ENCODE data around the gene CACFD1.
"Not testable (repeated sequence)": the region's sequence is repeated elsewhere in the genome, so short reads cannot be mapped to it uniquely, and the experiment has no call there.

CACFD1 gene

DNA sequence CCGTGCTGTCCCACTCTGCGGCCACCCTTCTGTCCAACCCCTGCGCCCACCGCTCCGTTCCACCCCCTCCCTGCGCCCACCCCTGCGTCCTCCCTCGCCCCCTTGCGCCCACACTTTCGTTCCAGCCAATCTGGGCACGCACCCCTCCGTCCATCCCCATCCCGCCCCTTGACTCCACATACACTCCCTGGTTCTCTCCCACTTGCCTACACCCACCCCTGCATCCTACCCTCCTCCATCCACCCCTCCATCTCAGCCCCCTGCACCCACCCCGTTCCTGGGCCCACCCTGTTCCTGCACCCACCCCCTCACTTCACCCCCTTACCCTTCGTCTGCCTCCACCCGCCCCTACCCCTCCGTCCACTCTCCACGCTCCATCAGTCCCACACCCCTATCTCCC lies 30.6 kb upstream of the CACFD1 start:
- TF ChIP-seq POLR2A (IDR thresholded peaks at IDR 0.05; ENCODE audit: low read depth, low read length) = no peak
- no peak for FAIRE-seq
- no peak for DNase-seq (ENCODE audit: insufficient read length, low spot score)

DNA sequence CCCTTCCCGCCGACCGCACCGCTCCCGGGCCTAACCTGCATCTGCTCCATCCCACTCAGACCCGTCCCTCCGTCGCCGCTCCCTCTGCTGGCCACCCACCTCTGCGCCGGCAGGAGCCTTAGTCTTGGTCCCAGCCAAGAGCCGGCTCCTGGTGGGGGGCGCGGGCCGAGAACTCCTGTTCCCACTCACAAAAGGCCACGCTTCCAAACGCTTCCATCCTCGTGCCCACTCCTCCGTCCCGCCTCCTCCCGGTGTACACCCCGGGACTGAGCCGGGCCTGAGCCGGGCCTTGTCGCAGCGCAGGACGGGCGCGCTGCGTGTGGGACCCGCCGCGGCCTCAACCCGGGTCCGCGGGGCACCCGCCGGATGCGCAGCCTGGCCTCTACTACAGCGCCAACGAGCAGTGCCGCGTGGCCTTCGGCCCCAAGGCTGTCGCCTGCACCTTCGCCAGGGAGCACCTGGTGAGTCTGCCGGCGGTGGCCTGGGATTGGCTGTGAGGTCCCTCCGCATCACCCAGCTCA lies 30.1 kb upstream of the CACFD1 start:
- DNase-seq (ENCODE audit: insufficient read length, low spot score) (no peak), FAIRE-seq (no peak)
- no peak for TF ChIP-seq POLR2A (IDR thresholded peaks at IDR 0.05; ENCODE audit: low read depth, low read length)

DNA sequence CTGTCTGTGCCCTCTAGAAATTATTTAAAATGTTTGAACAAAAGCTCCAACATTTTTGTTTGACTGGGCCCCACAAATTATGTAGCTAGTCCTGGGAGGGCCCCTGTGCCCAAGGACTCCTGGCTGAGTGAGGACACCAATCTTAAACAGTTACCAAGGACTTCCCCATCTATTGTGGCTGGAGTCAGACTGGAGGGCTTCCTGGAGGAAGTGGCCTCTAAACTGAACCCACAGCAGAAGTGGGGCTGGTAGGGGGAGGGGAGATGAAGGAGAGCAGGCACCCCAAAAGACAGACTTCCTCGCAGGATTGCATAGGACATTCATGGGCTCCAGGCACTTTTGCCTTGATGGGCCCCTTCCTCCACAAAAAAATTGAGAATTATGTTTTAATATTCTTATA lies 29.5 kb upstream of the CACFD1 start:
- DNase-seq (ENCODE audit: insufficient read length, low spot score) (no peak), FAIRE-seq (no peak)
- TF ChIP-seq POLR2A (IDR thresholded peaks at IDR 0.05; ENCODE audit: low read depth, low read length) = no peak

DNA sequence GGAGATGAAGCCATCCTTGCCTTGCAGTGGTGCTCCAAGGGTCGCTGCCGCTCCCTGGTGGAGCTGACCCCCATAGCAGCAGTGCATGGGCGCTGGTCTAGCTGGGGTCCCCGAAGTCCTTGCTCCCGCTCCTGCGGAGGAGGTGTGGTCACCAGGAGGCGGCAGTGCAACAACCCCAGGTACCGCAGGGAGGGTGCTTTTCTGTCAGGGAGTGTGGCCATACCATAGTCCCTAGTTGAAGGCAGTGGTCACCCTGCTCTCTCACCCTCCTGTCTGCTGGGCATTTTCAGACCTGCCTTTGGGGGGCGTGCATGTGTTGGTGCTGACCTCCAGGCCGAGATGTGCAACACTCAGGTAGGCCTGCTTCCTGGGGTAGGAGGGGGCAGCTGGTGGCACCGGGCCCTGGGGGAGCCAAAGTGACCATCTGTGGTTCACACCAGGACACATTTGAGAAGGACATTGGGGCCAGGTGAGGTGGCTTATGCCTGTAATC lies 26.4 kb upstream of the CACFD1 start:
- no peak for DNase-seq (ENCODE audit: insufficient read length, low spot score)
- no peak for FAIRE-seq
- no peak for TF ChIP-seq POLR2A (IDR thresholded peaks at IDR 0.05; ENCODE audit: low read depth, low read length)

DNA sequence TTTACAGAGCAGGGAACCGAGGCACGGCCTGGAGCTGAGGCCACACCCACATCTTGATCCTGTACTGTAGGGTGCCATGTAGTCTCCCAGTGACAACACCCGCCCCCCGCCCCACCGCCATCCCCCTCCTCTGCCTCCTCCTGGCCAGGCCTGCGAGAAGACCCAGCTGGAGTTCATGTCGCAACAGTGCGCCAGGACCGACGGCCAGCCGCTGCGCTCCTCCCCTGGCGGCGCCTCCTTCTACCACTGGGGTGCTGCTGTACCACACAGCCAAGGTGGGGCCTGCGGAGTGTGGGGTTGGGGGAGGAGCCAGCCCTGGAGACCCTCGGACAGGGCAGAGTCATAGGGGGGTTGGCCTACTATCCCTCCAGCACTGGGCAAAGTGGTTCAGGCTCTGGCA lies 23.1 kb upstream of the CACFD1 start:
- FAIRE-seq = no peak
- TF ChIP-seq POLR2A (IDR thresholded peaks at IDR 0.05; ENCODE audit: low read depth, low read length) = no peak
- DNase-seq (ENCODE audit: insufficient read length, low spot score) = no peak

DNA sequence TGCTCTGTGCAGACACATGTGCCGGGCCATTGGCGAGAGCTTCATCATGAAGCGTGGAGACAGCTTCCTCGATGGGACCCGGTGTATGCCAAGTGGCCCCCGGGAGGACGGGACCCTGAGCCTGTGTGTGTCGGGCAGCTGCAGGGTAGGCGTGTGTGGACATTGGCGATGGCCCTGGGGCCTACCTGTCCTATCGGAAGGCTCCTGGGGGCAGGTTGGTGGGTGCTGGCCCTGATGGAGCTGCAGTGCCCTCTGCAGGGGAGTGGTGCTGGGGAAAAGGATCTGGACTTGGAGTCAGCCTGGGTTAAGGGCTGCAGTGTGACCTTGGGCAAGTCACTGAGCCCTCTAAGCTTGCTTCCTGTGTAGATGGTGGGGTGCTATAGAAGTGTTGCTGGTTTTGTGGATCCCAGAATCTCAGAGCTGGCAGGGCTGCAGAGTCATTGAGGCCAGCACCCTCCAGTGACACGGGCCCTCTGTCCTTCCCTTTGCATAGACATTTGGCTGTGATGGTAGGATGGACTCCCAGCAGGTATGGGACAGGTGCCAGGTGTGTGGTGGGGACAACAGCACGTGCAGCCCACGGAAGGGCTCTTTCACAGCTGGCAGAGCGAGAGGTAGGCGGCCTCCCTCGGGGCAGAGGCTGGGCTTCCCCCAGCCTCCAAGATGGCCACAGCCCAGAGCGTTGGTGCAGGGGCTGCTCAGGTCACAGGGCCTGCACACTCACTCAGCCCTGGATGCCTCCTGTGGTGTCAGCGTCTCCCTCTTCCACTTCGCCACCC lies 21.8 kb upstream of the CACFD1 start:
- no peak for TF ChIP-seq POLR2A (IDR thresholded peaks at IDR 0.05; ENCODE audit: low read depth, low read length)
- DNase-seq (ENCODE audit: insufficient read length, low spot score) (no peak), FAIRE-seq (no peak)

DNA sequence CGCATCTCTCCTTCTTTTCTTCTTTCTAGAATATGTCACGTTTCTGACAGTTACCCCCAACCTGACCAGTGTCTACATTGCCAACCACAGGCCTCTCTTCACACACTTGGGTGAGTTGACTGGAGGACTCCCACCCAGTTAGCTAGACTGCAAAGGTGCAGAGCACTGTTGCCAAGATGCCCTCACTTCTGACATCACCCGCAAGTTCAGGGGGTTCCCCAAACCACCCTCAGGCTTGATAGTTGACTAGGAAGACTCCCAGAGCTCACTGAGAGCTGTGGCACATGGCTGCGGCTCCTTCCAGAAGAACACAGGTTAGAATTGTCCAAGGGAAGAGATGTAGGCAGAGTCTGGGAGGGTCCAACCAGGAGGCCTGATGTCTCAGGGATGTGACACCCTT lies 20.4 kb upstream of the CACFD1 start:
- TF ChIP-seq POLR2A (IDR thresholded peaks at IDR 0.05; ENCODE audit: low read depth, low read length) = no peak
- FAIRE-seq (no peak), DNase-seq (ENCODE audit: insufficient read length, low spot score) (no peak)

DNA sequence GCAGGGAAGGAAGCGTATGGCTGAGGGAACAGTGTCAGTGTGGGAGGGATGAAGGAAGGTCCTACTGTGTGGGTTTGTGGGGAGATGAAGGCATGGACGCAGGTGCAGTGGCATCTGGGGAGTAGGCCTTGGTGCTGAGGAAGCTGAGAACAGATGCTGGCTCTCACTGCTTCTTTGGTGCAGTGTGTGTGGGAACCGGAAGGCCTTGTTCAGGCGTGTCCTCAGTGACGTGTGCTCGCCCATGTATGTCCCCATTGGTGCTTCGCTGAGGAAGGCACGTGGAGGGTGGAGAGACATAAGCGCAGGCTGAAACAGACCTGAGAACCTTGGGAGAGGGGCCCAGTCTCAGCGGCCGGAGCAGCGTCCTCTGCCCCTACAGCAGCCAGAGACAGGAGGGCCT lies 18.9 kb upstream of the CACFD1 start:
- DNase-seq (ENCODE audit: insufficient read length, low spot score) (no peak), FAIRE-seq (no peak)
- no peak for TF ChIP-seq POLR2A (IDR thresholded peaks at IDR 0.05; ENCODE audit: low read depth, low read length)

DNA sequence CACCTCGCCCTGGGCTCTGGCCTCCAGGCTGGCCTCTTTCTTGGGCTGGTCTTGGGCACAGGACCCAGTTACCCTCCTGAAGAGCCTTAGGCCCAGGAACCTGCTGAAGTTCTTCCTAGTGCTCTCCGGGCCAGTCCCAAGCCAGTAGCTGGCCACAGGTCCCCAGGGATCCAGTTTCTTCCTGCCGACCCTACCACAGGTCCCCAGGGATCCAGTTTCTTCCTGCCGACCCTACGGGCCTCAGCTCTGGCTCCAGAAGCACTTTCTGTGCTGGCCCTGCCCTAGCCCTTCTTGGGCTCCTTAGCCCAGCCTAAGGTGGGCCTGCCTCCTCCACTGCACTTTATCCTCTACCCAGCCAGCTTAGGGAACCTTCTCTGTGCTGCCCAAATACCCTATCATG lies 18.2 kb upstream of the CACFD1 start:
- no peak for TF ChIP-seq POLR2A (IDR thresholded peaks at IDR 0.05; ENCODE audit: low read depth, low read length)
- FAIRE-seq (no peak), DNase-seq (ENCODE audit: insufficient read length, low spot score) (no peak)

DNA sequence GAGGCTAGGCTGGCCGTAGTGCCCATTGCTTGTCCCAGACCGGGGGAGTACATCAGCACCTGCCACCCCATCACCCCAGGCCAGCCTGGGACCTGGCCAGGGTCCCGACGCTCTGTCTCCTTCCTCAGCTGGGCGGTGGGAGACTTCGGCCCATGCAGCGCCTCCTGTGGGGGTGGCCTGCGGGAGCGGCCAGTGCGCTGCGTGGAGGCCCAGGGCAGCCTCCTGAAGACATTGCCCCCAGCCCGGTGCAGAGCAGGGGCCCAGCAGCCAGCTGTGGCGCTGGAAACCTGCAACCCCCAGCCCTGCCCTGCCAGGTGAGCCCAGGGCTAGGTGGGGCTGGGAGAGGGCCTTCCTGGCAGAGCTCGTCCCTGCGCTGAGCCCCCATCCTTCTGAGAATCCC lies 16.5 kb upstream of the CACFD1 start:
- FAIRE-seq (no peak), DNase-seq (ENCODE audit: insufficient read length, low spot score) (no peak)

DNA sequence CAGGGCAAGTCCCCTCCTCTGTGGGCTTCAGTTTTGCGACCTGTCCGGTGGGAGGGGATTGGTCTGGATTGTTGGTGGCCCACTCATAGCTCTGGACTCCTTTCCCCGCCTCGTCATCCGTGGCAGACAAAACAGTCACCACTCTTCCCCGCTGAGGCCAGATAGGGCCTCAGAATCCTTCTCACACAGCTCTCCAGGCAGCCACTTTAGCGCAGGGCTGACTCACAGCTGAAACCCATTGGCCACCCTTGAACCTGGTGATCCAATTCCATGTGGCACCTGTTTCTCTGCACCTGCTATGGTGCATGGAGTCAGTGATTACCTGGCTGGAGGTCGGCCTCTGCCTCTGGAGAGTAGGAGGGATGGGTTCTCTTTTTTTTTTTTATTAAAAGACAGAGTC lies 15.8 kb upstream of the CACFD1 start:
- FAIRE-seq = peak; percentile 82
- TF ChIP-seq POLR2A (IDR thresholded peaks at IDR 0.05; ENCODE audit: low read depth, low read length) = no peak
- peak; percentile 94 for DNase-seq (ENCODE audit: insufficient read length, low spot score)

More for the DNA sequence above, 16.5 kb upstream of the CACFD1 start:
- no peak for TF ChIP-seq POLR2A (IDR thresholded peaks at IDR 0.05; ENCODE audit: low read depth, low read length)

DNA sequence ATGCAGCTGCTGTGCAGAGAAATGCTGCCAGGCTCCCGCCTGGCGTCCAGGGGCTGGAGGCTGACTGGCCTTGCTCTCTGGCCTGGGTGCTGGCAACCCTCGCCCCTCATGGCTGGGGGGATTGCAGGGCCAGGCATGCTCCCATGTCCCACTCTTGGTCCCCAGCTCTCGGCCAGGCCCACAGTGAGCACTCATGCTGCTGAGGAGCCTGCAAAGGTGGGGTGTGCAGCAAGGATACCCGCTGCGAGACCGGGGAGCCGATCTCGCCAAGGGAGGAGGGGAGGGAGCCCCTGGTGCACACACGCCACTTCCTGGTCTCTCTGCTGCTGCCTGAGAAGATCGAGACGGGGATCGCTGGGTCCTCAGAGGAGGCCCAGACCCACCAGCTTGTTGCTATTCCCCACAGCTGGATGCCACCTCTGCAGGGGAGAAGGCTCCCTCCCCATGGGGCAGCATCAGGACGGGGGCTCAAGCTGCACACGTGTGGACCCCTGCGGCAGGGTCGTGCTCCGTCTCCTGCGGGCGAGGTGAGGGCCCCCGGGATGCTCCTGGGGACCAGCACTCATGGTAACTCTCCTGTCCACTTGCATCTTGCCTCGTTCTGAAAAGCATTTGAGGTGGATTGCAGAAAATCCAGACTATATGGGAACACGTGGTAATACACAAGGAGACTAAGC lies 14.3 kb upstream of the CACFD1 start:
- no peak for TF ChIP-seq POLR2A (IDR thresholded peaks at IDR 0.05; ENCODE audit: low read depth, low read length)
- FAIRE-seq = no peak
- DNase-seq (ENCODE audit: insufficient read length, low spot score) = no peak

DNA sequence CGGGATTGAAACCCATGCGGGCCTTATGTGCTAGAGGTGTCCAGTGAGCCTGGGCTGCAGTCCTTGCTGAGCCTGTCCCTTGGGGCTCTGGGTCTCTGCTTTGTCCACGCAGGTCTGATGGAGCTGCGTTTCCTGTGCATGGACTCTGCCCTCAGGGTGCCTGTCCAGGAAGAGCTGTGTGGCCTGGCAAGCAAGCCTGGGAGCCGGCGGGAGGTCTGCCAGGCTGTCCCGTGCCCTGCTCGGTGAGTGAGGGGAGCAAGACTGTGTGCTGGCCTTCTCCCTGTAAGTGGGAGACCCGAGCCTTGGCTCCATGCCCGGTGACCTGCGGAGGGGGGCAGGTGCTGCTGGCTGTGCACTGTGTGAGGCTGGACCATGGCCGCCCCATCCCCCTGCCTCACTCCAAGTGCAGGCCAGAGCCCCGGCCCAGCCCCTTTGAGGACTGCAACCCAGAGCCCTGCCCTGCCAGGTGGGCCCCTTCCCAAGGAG lies 11.2 kb upstream of the CACFD1 start:
- TF ChIP-seq POLR2A (IDR thresholded peaks at IDR 0.05; ENCODE audit: low read depth, low read length) = no peak
- DNase-seq (ENCODE audit: insufficient read length, low spot score) = no peak
- FAIRE-seq = no peak

DNA sequence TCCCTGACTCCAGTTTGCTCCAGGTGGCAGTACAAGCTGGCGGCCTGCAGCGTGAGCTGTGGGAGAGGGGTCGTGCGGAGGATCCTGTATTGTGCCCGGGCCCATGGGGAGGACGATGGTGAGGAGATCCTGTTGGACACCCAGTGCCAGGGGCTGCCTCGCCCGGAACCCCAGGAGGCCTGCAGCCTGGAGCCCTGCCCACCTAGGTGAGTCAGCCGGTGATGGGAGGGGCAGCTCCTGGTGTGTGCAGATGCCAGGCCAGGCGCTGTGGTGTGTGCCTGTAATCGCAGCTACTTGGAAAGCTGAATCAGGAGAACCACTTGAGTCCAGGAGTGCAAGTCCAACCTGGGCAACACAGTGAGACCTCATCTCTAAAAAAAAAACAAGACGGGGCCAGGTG lies 10.0 kb upstream of the CACFD1 start:
- no peak for TF ChIP-seq POLR2A (IDR thresholded peaks at IDR 0.05; ENCODE audit: low read depth, low read length)
- FAIRE-seq (peak; percentile 95), DNase-seq (ENCODE audit: insufficient read length, low spot score) (peak; percentile 96)

DNA sequence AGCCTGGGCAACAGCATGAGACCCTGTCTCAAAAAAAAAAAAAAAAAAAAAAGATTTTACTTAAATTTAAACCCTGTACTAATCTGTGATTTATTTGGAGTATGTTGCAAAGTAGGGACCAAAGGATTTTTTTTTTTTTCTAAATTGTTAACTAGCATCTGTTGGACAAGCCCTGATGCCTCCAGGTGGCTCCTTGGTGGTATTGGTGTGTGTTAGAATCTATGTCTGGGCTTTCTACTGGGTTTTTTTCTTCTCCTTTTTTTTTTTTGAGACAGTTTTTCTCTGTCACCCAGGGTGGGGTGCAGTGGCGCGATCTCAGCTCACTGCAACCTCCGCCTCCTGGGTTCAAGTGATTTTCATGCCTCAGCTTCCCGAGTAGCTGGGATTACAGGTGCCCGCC lies 7.9 kb upstream of the CACFD1 start:
- not testable (repeated sequence) for FAIRE-seq; DNase-seq (ENCODE audit: insufficient read length, low spot score)
